Sigmoid colon (tissue), 4 donors: Measurements from ENCODE around the gene NFATC1.

Experiments
- EP300 ChIP-seq, 4 donors: sonication (generic); formaldehyde crosslinking; IDR thresholded peaks; one replicate each; pipeline ENCODE4 v1.6.1; 2017; ENCODE audit warnings: antibody characterized with exemption in 4 of 4
- POLR2AphosphoS5 ChIP-seq, 4 donors: sonication (generic); formaldehyde crosslinking; IDR thresholded peaks; one replicate each; pipeline ENCODE4 v1.6.1; 2017; ENCODE audit warnings: antibody characterized with exemption in 4 of 4

DNA sequence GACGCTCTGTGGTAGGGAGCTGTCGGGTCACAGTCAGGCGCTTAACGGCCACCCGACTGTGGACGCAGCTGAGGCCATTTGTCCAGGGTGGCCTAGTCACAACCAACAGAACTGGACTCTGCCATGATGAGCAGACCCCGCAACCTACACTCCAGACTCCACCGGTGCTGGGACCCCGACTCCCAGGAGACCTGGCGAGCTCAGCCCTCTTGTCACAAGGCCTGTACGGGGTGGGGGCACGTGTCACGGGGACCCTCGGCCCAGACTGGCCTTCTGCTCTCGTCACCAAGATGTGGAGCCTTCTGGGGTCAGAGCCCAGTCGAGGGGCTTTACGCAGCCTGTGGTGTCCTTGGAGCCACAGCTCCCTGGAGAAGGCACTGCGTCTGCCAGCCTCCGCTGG, 22.5 kb downstream of the NFATC1 start:
- TF ChIP-seq POLR2AphosphoS5 (IDR thresholded peaks at IDR 0.05) (no peak), EP300 (IDR thresholded peaks at IDR 0.05) (no peak)
